Measurements from ENCODE around the gene C2.

C2 gene

GRCh38 chr6:31965700-31966099 is 38.2 kb downstream of the C2 start:
- TF ChIP-seq ZFX (IDR thresholded peaks at IDR 0.05) (no peak), CTCF (conservative IDR thresholded peaks at IDR 0.05) (no peak)

GRCh38 chr6:31966506-31966905 is 39.0 kb downstream of the C2 start:
- no peak overlapping the region for H3K27ac ChIP-seq

More at GRCh38 chr6:31965700-31966099, 38.2 kb downstream of the C2 start:
- H3K27ac ChIP-seq, result no peak overlapping the region

GRCh38 chr6:31966997-31967925 is 39.7 kb downstream of the C2 start:
- TF ChIP-seq ZFX (IDR thresholded peaks at IDR 0.05) (no peak), CTCF (conservative IDR thresholded peaks at IDR 0.05) (no peak)
- H3K27ac ChIP-seq, result no peak overlapping the region

More at GRCh38 chr6:31966506-31966905, 39.0 kb downstream of the C2 start:
- TF ChIP-seq ZFX (IDR thresholded peaks at IDR 0.05) (no peak), CTCF (conservative IDR thresholded peaks at IDR 0.05) (no peak)

GRCh38 chr6:31967926-31968320 is 40.4 kb downstream of the C2 start:
- TF ChIP-seq ZFX (IDR thresholded peaks at IDR 0.05) (no peak), CTCF (conservative IDR thresholded peaks at IDR 0.05) (no peak)
- H3K27ac ChIP-seq, result no peak overlapping the region

GRCh38 chr6:31968326-31968725 is 40.8 kb downstream of the C2 start:
- TF ChIP-seq CTCF (conservative IDR thresholded peaks at IDR 0.05), result no peak
- no peak for TF ChIP-seq ZFX (IDR thresholded peaks at IDR 0.05)
- H3K27ac ChIP-seq, result no peak overlapping the region

GRCh38 chr6:31968791-31969711 is 41.5 kb downstream of the C2 start:
- H3K27ac ChIP-seq, result no peak overlapping the region
- no peak for TF ChIP-seq CTCF (conservative IDR thresholded peaks at IDR 0.05)
- TF ChIP-seq ZFX (IDR thresholded peaks at IDR 0.05), result no peak
